GM12801 (cell line): ENCODE measurements around the gene ACP1.

ENCODE experiments used
- TF ChIP-seq, protein P1 (sequence below): IDR thresholded peaks from one replicate; pipeline ENCODE4 v1.5.1; 2011; ENCODE audit warnings: control low read depth; ENCODE audit not compliant: insufficient read length; ENCODE audit errors: extremely low read depth

ACP1 gene

DNA sequence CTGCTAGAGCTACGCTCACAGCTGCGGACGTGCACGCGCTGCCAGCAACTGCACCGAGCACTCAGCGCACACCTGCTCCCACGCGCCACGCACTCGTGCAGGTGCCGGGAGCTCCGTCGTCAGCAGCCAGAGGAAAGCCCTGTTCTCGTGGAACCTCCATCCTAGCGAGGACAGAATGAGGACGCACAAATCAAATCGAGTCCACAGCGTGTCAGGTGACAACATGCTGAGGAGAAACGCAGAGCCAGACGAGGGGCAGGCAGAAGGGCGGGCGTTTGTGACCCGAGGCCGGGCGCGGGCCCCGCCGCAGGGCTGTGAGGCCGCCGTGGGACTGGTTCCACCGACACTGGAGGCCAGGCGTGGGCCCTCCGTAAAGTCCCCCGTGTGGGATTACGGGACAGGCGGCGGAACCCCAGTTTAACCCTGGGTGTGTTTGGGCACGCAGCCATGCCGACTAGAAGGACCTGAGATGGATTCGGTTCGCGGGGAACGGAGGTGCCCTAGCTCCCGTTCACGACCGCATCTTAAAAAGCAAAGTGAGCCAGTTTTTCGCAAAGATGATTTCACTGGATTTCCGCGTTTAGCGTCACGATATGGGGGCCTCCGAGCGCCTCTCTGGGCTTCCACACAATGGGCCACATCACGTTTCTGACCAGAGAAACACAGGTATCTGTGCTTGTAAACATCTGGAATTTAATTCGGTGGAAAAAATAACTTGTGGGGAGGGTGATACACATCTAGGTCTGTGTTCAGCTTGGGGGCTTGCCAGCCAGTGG is 50.0 kb downstream of the ACP1 start:
- TF ChIP-seq, protein P1, sequence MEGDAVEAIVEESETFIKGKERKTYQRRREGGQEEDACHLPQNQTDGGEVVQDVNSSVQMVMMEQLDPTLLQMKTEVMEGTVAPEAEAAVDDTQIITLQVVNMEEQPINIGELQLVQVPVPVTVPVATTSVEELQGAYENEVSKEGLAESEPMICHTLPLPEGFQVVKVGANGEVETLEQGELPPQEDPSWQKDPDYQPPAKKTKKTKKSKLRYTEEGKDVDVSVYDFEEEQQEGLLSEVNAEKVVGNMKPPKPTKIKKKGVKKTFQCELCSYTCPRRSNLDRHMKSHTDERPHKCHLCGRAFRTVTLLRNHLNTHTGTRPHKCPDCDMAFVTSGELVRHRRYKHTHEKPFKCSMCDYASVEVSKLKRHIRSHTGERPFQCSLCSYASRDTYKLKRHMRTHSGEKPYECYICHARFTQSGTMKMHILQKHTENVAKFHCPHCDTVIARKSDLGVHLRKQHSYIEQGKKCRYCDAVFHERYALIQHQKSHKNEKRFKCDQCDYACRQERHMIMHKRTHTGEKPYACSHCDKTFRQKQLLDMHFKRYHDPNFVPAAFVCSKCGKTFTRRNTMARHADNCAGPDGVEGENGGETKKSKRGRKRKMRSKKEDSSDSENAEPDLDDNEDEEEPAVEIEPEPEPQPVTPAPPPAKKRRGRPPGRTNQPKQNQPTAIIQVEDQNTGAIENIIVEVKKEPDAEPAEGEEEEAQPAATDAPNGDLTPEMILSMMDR, result no peak

DNA sequence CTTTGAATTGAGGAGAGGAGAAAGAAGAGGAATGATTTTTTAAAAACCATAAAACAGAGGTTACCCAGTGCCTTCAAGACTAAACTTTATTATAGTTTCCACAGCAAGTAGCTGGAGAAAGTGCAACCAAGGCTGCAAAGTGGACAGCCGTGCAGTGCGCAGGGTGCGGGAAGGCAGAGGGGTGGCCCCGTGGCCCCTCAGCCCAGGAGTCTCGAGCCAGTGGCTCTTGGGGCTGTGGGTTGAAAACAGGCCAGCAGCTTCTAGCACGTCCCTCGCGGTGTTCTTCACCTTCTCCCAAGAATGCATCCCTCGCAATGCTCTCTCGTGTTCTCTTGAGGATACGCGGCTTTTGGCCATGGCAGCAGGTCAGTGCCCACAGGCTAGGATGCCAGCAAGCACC is 51.6 kb downstream of the ACP1 start:
- TF ChIP-seq, protein P1, result no peak

DNA sequence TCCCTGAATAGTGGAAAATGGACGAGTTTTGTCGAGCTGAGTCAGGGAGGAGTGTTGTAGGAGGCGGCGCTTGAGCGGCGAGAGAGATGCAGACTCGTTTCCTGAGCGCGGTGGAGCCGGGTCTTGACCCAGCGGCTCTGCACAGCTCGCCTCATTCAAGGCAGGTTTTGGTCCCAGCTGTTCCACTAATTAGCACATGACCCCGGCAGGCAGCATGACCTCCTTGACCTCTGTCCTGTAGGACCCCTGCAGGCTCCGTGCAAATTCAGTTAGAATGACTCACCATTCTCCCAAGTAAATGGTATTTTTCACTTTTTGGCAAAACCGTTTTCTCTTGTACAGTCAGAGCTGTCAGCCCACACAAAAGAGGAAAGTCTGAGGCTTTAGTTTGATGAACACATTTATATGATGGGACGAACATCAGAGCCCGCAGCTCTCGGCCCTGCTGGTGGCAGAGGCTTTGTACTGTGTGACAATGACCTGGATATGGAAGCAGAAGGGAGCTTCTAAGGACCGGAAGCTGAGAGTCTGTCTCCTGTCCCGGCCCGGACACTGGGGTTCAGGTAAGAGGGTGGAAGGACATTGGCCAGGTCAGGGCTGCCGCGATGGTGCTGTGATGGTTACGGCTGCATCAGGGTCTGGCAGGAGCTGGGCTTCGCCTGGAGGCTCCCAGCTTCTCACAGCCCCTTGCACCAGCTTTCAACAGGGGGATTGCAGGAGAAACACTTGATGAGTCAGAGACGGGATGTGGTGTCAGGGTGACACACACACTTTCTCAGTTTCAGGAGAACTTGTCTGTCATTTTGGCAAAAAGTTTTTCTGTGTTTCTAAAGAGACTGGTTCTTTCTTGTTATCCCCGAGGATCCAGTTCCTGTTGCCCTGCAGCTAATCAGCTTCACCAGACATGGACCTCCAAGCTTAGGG is 53.0 kb downstream of the ACP1 start:
- TF ChIP-seq, protein P1, result no peak

DNA sequence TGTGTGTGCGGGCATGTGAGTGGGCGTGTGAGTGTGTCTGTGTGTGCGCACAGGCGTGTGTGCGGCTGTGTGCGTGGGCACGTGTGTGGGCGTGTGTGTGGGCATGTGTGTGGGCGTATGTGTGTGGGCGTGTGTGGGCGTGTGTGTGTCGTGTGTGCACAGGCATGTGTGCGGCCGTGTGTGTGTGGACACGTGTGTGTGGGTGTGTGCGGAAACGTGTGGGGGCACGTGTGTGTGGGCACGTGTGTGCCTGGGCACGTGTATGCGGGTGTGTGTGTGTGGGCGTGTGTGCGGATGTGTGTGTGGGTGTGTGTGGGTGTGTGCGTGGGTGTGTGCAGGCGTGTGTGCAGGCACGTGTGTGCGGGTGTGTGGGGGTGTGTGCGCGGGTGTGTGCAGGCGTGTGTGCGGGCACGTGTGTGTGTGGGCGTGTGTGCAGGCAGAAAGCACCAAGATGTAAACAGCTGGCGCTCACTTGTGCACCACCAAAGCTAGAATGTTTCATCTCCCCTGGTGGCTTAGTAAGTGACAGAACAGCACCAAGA is 54.4 kb downstream of the ACP1 start:
- TF ChIP-seq, protein P1, result no peak

DNA sequence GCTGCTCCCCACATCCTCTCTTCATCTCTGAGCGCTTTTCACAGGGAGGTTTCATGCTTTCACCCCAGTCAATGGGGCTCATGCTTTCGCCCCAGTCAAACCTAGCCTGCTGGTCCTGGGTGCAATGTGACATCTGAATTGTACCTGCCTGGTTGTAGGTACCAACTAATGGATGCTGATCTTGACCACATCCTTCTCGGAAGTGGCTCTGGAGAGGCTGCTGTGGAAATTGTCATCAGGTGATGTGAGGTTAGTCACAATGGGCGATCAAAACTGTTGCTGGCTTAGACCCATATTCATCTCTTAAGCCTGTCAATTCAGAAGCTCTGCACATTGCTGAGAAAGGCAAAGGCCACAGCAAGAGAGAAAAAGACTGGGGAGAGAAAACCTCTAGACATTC is 55.8 kb downstream of the ACP1 start:
- TF ChIP-seq, protein P1, result no peak

DNA sequence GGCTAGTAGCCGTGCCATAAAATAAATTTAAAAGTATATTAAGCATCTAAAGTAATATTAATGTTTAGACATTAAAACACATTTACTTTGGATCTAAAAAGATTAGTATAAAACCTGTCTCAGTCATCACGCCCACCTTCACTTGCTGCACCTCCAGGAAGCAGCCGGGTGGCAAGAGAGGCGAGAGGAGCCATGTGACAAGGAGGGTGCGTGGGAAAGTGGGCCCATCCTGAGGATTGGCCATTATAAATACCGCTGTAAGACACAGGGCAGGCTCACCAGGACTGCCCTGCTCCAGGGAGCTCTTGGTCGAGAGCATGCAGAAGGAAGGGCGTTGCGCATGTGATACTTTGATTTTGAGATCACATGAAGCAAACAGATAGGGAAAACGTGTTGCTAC is 57.6 kb downstream of the ACP1 start:
- TF ChIP-seq, protein P1, result no peak

DNA sequence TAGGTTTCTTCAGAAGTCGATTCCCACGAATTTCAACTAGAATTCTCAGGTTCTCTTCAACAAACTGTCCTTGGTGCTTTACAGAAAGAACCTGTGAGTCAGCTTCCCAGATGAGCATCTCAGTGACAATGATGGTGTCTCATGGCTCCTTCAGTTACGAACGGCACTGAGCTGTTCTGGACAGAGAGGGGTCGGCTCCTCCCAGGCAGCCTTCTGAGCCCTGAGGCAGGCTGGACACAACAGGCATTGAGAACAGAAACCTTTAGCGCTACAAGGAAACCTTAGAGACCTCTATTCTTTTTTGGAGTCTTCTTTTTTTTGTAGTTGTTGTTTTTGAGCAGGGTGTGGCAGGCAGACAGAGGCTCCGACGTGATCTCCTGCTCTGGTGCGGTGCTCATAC is 58.3 kb downstream of the ACP1 start:
- TF ChIP-seq, protein P1, result no peak
